GM12891 (cell line): ENCODE measurements around the gene LAMA5.

Experiments used
- DNase-seq: peaks from one replicate; pipeline ENCODE4 v3.0.0; 2011; ENCODE audit warnings: low spot score; ENCODE audit not compliant: insufficient read length
- FAIRE-seq: peaks from 2 replicates; lab custom pipeline; 2011; peaks lifted over from hg19 to GRCh38; lab: Jason Lieb, UNC
- PAX5 ChIP-seq: IDR thresholded peaks from 2 replicates; pipeline ENCODE4 v1.6.1; 2011; ENCODE audit warnings: low read length, moderate library complexity, mild to moderate bottlenecking; ENCODE audit not compliant: insufficient read depth, severe bottlenecking
- POLR2A ChIP-seq: IDR thresholded peaks from 2 replicates; pipeline ENCODE4 v1.6.1; 2011; ENCODE audit warnings: low read depth, low read length, control low read depth
- POLR2AphosphoS5 ChIP-seq: IDR thresholded peaks from 2 replicates; pipeline ENCODE4 v1.6.1; 2011; ENCODE audit warnings: low read depth, low read length, control low read depth
- POU2F2 ChIP-seq: IDR thresholded peaks from 2 replicates; pipeline ENCODE4 v1.6.1; 2011; ENCODE audit warnings: low read depth, mild to moderate bottlenecking, control low read depth, low read length, moderate library complexity
- SPI1 ChIP-seq: IDR thresholded peaks from 2 replicates; pipeline ENCODE4 v1.6.1; 2011; ENCODE audit warnings: low read depth, low read length, control low read depth
- TAF1 ChIP-seq: IDR thresholded peaks from 2 replicates; pipeline ENCODE4 v1.6.1; 2011; ENCODE audit warnings: low read depth, low read length, control low read depth

Gene LAMA5

GRCh38 chr20:62409931-62410745 is 43.0 kb upstream of the LAMA5 start:
- FAIRE-seq (peak; percentile 80), DNase-seq (peak; percentile 74)
- TF ChIP-seq POU2F2 (no peak), PAX5 (no peak), TAF1 (no peak), POLR2AphosphoS5 (no peak), POLR2A (no peak), SPI1 (no peak)

DNA sequence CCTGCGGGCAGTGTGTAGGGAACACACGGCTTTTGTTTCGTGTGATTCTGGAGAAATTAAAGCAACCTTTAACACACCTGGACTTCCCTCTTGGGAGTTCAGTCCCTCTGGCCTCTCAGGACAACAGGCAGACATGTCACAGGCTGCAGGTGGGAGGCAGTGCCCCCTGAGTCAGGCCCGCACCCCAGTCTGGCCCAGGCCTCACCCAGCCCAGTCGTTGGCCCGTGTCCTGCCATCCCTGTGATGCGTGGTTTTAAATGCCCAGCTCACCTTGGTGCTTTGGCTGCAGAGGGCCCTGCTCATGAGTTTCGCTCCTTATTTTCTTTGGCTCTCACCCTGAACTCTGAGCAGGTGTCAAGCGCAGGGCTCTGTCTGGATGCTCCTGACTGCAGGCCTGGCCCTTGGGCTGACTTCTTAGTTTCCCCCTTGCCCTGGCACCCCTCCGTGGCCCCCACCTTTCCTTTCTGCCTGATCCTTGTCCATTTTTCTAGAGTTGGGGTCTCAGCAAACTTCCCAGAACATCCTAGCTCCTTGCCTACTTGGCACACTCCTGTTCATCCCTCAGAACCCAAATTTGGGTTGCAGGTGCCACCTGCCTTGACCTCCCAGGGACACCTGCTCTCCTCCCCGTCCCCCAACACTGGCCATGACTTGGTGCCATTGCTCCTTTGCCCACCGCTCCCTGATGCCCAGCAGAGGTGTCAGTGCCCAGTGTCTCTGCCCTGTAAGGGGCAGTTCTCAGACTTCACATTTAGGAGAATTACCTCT is 42.2 kb upstream of the LAMA5 start:
- no peak for DNase-seq
- FAIRE-seq, result no peak
- TF ChIP-seq TAF1 (no peak), SPI1 (no peak), PAX5 (no peak), POU2F2 (no peak), POLR2A (no peak)

DNA sequence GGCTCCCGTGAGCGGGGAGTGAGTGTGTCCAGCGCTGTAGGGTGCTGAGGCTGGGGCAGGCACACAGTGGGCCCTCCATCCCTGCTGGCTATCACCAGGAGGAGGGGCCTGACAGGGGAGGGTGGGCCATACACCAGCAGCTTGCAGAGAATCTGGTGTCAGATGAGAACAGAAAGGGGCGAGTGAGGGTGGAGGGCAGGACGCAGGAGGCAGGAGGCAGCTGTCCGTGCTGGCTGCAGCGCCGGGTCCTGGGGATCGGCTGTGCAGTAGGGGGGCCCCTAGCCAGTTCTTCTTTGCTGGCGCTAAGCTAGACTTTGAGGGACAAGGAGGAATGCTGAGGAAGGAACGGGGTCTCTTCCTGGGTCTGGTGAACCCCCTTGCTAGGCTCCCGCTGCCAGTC is 41.5 kb upstream of the LAMA5 start:
- DNase-seq (no peak), FAIRE-seq (no peak)
- TF ChIP-seq SPI1 (no peak), PAX5 (no peak), POLR2A (no peak), POLR2AphosphoS5 (no peak), POU2F2 (no peak)

- FAIRE-seq (peak; percentile 13), DNase-seq (no peak)
- TF ChIP-seq SPI1 (no peak), POU2F2 (no peak), TAF1 (no peak), PAX5 (no peak), POLR2A (no peak), POLR2AphosphoS5 (no peak)
Observed at GRCh38 chr20:62408055-62408454, 40.9 kb upstream of the LAMA5 start.

- peak; percentile 87 for TF ChIP-seq TAF1
- TF ChIP-seq POLR2AphosphoS5, result no peak
- peak; percentile 98 for TF ChIP-seq POU2F2
- no peak for TF ChIP-seq POLR2A
- TF ChIP-seq PAX5, result no peak
- TF ChIP-seq SPI1, result no peak
- DNase-seq (peak; percentile 99), FAIRE-seq (peak; percentile 90)
Observed at GRCh38 chr20:62407221-62407992, 40.3 kb upstream of the LAMA5 start, which contains the start of gene CABLES2. TSS of gene CABLES2 (minus strand) at chr20:62407285. CDS start at chr20:62407276, 9 bp downstream.

DNA sequence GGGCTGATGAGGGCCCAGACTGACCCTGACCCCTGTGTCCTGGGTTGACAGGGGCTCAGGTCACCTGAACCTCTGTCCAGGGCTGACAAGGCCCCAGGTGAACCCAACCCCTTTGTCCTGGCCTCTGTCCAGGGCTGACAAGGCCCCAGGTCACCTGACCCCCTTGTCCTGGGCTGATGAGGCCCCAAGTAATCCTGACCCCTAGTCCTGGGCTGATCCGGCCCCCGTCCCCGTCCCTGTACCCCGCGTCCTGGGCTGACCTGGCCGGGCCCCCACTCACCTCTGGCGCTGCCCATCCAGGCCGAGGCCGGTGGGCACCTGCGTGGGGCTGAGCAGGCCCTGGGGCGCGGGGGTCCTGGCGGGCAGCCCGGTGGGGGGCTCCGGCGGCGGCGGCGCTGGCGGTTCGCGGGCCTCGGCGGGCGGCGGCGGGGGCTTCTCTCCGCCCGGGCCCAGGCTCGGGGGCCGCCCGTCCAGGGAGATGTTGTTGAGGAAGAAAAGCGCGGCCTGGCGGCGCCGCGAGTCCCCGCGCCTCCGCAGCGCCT is 39.6 kb upstream of the LAMA5 start:
- DNase-seq, result no peak
- no peak for FAIRE-seq
- TF ChIP-seq TAF1, result no peak
- no peak for TF ChIP-seq PAX5
- TF ChIP-seq SPI1, result no peak
- no peak for TF ChIP-seq POLR2A

GRCh38 chr20:62405981-62406513 is 38.9 kb upstream of the LAMA5 start:
- TF ChIP-seq POU2F2, result no peak
- no peak for TF ChIP-seq SPI1
- TF ChIP-seq PAX5, result no peak
- no peak for TF ChIP-seq TAF1
- TF ChIP-seq POLR2AphosphoS5, result no peak
- no peak for TF ChIP-seq POLR2A
- no peak for FAIRE-seq
- no peak for DNase-seq

DNA sequence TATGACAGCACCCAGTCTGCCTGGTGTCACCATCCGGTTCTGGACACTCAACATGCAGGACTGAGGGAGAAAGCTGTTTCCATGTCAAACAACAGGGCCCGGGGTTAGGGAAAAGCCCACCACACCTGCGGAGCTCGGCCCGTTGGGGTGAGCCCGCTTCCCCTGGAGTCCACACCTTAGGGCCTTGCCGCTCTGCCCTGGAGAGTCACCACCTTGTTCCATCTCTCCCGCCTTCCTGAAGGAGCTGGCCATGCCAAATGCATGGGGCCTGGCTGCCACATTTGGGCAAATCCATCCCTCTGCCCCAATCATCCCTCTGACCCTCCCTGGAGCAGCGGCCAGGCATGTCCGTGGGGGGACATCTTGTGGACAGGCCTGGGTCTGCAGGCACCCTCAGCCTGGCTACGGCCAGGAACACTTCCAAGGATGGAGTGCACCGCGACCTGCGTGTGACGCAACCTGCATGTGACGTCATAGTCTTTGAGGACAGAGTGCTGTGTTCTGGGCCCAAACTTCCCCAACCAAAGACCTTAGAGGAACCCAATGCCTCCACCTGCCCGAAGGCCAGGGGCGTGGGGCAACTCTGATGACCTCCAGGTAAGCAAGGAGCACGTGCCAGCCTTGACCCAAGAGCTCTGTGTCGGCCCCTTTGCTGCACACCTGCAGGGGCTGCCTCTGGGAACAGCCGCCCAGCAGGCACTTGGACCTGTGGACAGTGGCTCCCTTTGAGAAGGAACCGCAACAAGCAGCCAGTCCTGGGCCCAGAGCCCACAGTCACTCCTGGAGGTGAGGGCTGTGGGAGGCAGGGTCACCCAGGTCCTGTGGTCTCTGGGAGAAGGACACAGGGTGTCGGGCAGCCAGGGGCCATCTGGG is 38.2 kb upstream of the LAMA5 start:
- no peak for DNase-seq
- no peak for FAIRE-seq
- TF ChIP-seq PAX5 (no peak), POLR2A (no peak), SPI1 (no peak), POU2F2 (no peak), TAF1 (no peak), POLR2AphosphoS5 (no peak)
